ENCODE results near the gene BAIAP2. TPM values are rescaled to one million over a fixed set of nuclear protein-coding genes. Genes with fewer than 3 reads are reported as not detected.

BAIAP2 gene
- total and polyA plus RNA-seq, 2 of the 13 experiments (the other 11 are each of a cell fraction or from before 2014, with no cell fraction given) = 22.5 to 24.0 TPM

DNA sequence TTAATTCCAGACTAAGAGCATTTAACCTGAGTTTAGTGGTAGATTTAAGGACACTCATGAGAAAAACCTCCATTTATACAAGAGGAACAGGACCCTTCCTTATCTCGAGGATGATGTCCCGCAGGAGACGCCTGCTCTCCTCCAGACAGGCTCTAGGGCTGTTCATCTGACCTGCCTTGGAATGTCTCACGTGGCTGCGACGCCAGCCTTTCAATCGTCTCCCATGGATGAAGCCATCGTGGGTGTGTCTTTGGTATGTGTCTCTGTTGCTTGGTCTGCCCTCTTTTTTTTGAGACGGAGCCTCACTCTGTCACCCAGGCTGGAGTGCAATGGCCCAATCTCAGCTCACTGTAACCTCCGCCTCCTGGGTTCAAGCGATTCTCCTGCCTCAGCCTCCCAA is 26.8 kb upstream of the BAIAP2 start (continued):
- no peak for TF ChIP-seq SYNCRIP (IDR thresholded peaks at IDR 0.05; ENCODE audit: insufficient read depth, low read depth, low read length)

DNA sequence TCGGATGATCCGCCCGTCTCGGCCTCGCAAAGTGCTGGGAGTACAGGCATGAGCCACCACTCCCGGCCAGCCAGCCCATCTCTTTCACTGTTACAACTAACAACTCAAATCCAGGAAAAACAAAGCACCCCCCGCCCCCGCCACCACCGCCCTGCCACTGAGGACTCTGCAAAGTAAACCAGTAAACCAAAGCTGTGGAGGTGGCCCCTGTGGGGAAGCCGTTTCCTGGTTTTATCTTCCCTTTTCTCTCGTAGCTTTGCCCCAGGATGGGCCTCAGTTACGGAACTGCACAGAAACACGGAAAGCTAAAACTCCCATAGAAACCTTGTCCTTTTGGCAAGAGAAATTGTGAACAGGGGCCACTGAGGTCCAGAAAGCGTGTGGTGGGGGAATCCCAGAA is 25.8 kb upstream of the BAIAP2 start:
- Histone ChIP-seq H3K4me2 (ENCODE audit: low read depth, low read length) (no peak overlapping the region), H4K20me1 (ENCODE audit: insufficient read depth, low read length) (no peaks in the 10 kb centered on the region), H3K9me3 (ENCODE audit: low read length) (peaks cover 9% of the 10 kb centered on the region), H3K79me2 (ENCODE audit: insufficient read depth, low read length) (no peaks in the 10 kb centered on the region), H3K4me3 (replicated peaks in 1 of 3; ENCODE audit: insufficient read depth in 1 of 3, low read depth in 2 of 3, low read length in 3 of 3) (no peak overlapping the region), H3K27ac (ENCODE audit: extremely low read length, insufficient read depth, low read length) (no peak overlapping the region), H3K27me3 (ENCODE audit: control insufficient read depth in 1 of 2, insufficient read depth in 2 of 2, low read length in 2 of 2) (peaks cover 8 to 62% of the 10 kb centered on the region in 2 experiments; a peak in 4 of 5 replicates), H3K36me3 (replicated peaks in 1 of 2; ENCODE audit: control insufficient read depth in 1 of 2, insufficient read depth in 2 of 2, low read length in 2 of 2) (no peaks in the 10 kb centered on the region), H2AFZ (ENCODE audit: low read length) (no peak overlapping the region), H3K9ac (ENCODE audit: insufficient read depth, low read depth, low read length) (no peak overlapping the region), H3K4me1 (ENCODE audit: insufficient read depth, low read length) (peaks cover 35% of the 10 kb centered on the region)
- ATAC-seq (no peak), DNase-seq (ENCODE audit: low spot score) (no peak), FAIRE-seq (no peak)
- TF ChIP-seq, protein P1, sequence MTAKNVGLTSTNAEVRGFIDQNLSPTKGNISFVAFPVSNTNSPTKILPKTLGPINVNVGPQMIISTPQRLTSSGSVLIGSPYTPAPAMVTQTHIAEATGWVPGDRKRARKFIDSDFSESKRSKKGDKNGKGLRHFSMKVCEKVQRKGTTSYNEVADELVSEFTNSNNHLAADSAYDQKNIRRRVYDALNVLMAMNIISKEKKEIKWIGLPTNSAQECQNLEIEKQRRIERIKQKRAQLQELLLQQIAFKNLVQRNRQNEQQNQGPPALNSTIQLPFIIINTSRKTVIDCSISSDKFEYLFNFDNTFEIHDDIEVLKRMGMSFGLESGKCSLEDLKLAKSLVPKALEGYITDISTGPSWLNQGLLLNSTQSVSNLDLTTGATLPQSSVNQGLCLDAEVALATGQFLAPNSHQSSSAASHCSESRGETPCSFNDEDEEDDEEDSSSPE (CRISPR knock-in tag; IDR thresholded peaks at IDR 0.05) = no peak
- no peak for TF ChIP-seq TOE1 (CRISPR knock-in tag; IDR thresholded peaks at IDR 0.05)
- TF ChIP-seq ZNF205 (CRISPR knock-in tag; IDR thresholded peaks at IDR 0.05) = no peak
- no peak for TF ChIP-seq MED13 (CRISPR knock-in tag; IDR thresholded peaks at IDR 0.05)
- TF ChIP-seq BRCA1 (CRISPR knock-in tag; IDR thresholded peaks at IDR 0.05) = no peak
- no peak for TF ChIP-seq ZNF768 (CRISPR knock-in tag; IDR thresholded peaks at IDR 0.05)
- no peak for TF ChIP-seq NFKBIZ (CRISPR knock-in tag; IDR thresholded peaks at IDR 0.05)
- TF ChIP-seq AGO2 (optimal IDR thresholded peaks at IDR 0.05; ENCODE audit: low read depth, low read length) = no peak
- CTCF ChIA-PET (ENCODE audit: low intra/inter-chr PET ratio, low total read pairs) = no interaction called here
- intact Hi-C loops (cut with micrococcal nuclease; ENCODE audit: unreplicated experiment) (no loop called here), in situ Hi-C loops (cut with HindIII; ENCODE audit: extremely low pct_ligation_motif_present, low pct_unique_long_range_greater_than_20kb) (no loop called here)
- WGBS (ENCODE audit: low lambda C conversion rate) = 21% methylated on average over 14 of the region's 14 CpGs
- BruUV-seq (replicated peaks) = no TSS peak
- POLR2A ChIA-PET = interaction anchor here (0.6 to 1.4 kb wide), 2 partner anchors 14 to 20 kb away, joined by 3 read pairs; no protein-coding TSS in a partner anchor
